MCF 10A (cell line): ENCODE data around the gene RXFP4. TPM values are rescaled to one million over a fixed set of nuclear protein-coding genes. Genes with fewer than 3 reads are reported as not detected.
A peak's percentile ranks its signal among the peaks of the same experiment; 100 is the strongest.

Source experiments
- BruUV-seq: library from RNA; stranded (reverse); fragments of 400-500 nt; replicated peaks from 2 replicates; lab custom pipeline; 2021; lab: Mats Ljungman, UMichigan
- CTCF ChIA-PET: fragments of 300-600 bp; sonication (Branson Sonifier 250); formaldehyde crosslinking; extraction: SDS; loops from one replicate; lab custom pipeline; 2021; ENCODE audit warnings: antibody characterized with exemption, inconsistent platforms; lab: Yijun Ruan, JAX
- POLR2A ChIA-PET: fragments of 300-600, 350-650 bp; sonication (Branson Sonifier 250); formaldehyde crosslinking; extraction: SDS; loops from one replicate; lab custom pipeline; 2020; ENCODE audit warnings: antibody characterized with exemption, inconsistent platforms; lab: Yijun Ruan, JAX
- DNase-seq: peaks from one replicate; pipeline ENCODE4 v3.0.0-alpha.2; 2018; ENCODE audit not compliant: unreplicated experiment
- H3K27ac Mint-ChIP-seq: one replicate; pipeline ENCODE4 v1.8.0; 2022; ENCODE audit warnings: mild to moderate bottlenecking, low read depth, mixed read lengths; ENCODE audit not compliant: unreplicated experiment
- H3K27me3 Mint-ChIP-seq: one replicate; pipeline ENCODE4 v1.8.0; 2022; ENCODE audit warnings: mixed read lengths; ENCODE audit not compliant: insufficient read depth, unreplicated experiment
- H3K36me3 Mint-ChIP-seq: one replicate; pipeline ENCODE4 v1.8.0; 2022; ENCODE audit warnings: mild to moderate bottlenecking, moderate library complexity, mixed read lengths; ENCODE audit not compliant: insufficient read depth, unreplicated experiment
- H3K4me1 Mint-ChIP-seq: one replicate; pipeline ENCODE4 v1.8.0; 2022; ENCODE audit warnings: mixed read lengths; ENCODE audit not compliant: insufficient read depth, unreplicated experiment
- H3K4me3 Mint-ChIP-seq: one replicate; pipeline ENCODE4 v1.8.0; 2022; ENCODE audit warnings: mild to moderate bottlenecking, moderate library complexity, mixed read lengths; ENCODE audit not compliant: unreplicated experiment
- H3K9me3 Mint-ChIP-seq: one replicate; pipeline ENCODE4 v1.8.0; 2022; ENCODE audit warnings: mixed read lengths; ENCODE audit not compliant: unreplicated experiment
- intact Hi-C: fragments of 100-400 bp; cut with micrococcal nuclease; formaldehyde crosslinking; loops from 2 replicates; pipeline ENCODE4 v1.14.1; 2022
- total RNA-seq: library from RNA; stranded (reverse); gene quantifications from 2 replicates; pipeline ENCODE4 v1.2.3, GENCODE V29; 2022
- TF ChIP-seq, protein P1 (sequence below): fragments of 200-600 bp; IDR thresholded peaks from one replicate; pipeline ENCODE4 v1.8.0; 2022; ENCODE audit warnings: antibody characterized with exemption, mild to moderate bottlenecking; ENCODE audit not compliant: unreplicated experiment

RXFP4 gene
- total RNA-seq, 1 experiment from 2014 or later = not detected

DNA sequence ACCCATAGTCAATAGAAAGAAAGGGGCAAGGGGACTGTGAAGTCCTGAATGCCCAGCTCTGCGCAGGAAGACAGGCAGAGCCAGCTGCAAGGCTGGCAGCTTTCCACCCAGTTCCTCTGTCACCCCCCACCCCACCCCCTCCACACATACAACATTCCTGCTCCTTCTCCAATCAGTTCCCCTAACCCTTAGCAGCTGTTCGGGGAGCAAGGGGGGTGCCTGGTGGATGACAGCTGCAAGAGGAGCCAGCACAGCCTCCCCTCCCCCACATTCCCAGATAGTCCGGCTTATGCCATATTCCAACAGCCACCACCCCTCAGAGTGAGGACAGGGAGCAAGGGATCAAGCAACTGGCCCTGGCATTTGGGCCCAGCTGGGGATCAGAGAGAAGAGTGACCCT is 27.2 kb downstream of the RXFP4 start:
- CTCF ChIA-PET = interaction anchor here (0.5 to 1.9 kb wide), 9 partner anchors 9 to 367 kb away, joined by 3 to 8 read pairs (median 4); partner anchors contain the start of gene ARHGEF2
- DNase-seq = no peak
- no TSS peak for BruUV-seq
- peaks cover 78% of the 10 kb centered on the region for H3K36me3 Mint-ChIP-seq
- H3K27me3 Mint-ChIP-seq = no peaks in the 10 kb centered on the region
- intact Hi-C loops = no loop called here
- no peak overlapping the region for H3K27ac Mint-ChIP-seq
- TF ChIP-seq, protein P1, sequence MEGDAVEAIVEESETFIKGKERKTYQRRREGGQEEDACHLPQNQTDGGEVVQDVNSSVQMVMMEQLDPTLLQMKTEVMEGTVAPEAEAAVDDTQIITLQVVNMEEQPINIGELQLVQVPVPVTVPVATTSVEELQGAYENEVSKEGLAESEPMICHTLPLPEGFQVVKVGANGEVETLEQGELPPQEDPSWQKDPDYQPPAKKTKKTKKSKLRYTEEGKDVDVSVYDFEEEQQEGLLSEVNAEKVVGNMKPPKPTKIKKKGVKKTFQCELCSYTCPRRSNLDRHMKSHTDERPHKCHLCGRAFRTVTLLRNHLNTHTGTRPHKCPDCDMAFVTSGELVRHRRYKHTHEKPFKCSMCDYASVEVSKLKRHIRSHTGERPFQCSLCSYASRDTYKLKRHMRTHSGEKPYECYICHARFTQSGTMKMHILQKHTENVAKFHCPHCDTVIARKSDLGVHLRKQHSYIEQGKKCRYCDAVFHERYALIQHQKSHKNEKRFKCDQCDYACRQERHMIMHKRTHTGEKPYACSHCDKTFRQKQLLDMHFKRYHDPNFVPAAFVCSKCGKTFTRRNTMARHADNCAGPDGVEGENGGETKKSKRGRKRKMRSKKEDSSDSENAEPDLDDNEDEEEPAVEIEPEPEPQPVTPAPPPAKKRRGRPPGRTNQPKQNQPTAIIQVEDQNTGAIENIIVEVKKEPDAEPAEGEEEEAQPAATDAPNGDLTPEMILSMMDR = no peak
- no peak overlapping the region for H3K4me3 Mint-ChIP-seq
- H3K4me1 Mint-ChIP-seq = peaks cover 45% of the 10 kb centered on the region
- no peaks in the 10 kb centered on the region for H3K9me3 Mint-ChIP-seq
- POLR2A ChIA-PET = interaction anchor here (0.5 to 11.4 kb wide), 2 partner anchors 10 to 718 kb away, joined by 3 to 259 read pairs; partner anchors contain the start of gene ARHGEF2

DNA sequence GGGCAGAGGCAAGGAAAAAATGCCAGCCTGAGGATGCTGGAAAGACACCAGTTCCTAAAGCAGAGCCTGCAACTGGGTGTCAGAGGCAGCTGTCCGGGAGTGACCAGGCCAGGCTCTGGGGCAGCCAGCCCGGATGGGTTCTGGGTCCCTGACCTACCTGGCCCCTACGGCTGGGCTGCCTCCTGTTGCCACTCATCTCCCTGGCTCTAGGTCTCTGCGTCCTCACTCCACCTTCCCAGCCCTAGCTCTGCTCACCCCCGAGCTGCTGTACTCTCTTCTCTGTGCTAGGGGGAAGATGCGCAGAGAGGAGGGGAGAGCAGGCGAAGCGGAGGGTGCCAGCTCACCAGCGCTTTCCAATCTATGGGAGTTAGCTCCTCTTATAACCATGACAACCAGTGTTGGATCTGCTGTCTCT is 27.9 kb downstream of the RXFP4 start:
- H3K27ac Mint-ChIP-seq = peak overlapping the region; percentile 46
- ChIA-PET CTCF (interaction anchor here (0.5 to 1.2 kb wide), 4 partner anchors 13 to 247 kb away, joined by 3 to 4 read pairs (median 3); no protein-coding TSS in a partner anchor), POLR2A (interaction anchor here (0.8 to 11.4 kb wide), 3 partner anchors 9 to 31 kb away, joined by 3 to 259 read pairs (median 4); partner anchors contain the start of gene ARHGEF2)
- peaks cover 71% of the 10 kb centered on the region for H3K36me3 Mint-ChIP-seq
- H3K4me3 Mint-ChIP-seq = no peak overlapping the region
- H3K9me3 Mint-ChIP-seq = no peaks in the 10 kb centered on the region
- H3K27me3 Mint-ChIP-seq = no peaks in the 10 kb centered on the region
- TF ChIP-seq, protein P1 = no peak
- H3K4me1 Mint-ChIP-seq = peaks cover 46% of the 10 kb centered on the region
- DNase-seq = no peak
- no TSS peak for BruUV-seq
- intact Hi-C loops = no loop called here

- H3K36me3 Mint-ChIP-seq = peaks cover 59% of the 10 kb centered on the region
- ChIA-PET CTCF (interaction anchor here (0.6 to 0.8 kb wide), 2 partner anchors 25 to 35 kb away, joined by 3 read pairs; no protein-coding TSS in a partner anchor), POLR2A (interaction anchor here (0.7 to 1.7 kb wide), 3 partner anchors 9 to 36 kb away, joined by 3 to 6 read pairs (median 4); no protein-coding TSS in a partner anchor)
- peak overlapping the region; percentile 46 for H3K27ac Mint-ChIP-seq
- peak; percentile 75 for DNase-seq
- no peak overlapping the region for H3K4me3 Mint-ChIP-seq
- no peaks in the 10 kb centered on the region for H3K9me3 Mint-ChIP-seq
- TF ChIP-seq, protein P1 = no peak
- H3K27me3 Mint-ChIP-seq = no peaks in the 10 kb centered on the region
- peaks cover 56% of the 10 kb centered on the region for H3K4me1 Mint-ChIP-seq
- intact Hi-C loops = no loop called here
- no TSS peak for BruUV-seq
Observed at GRCh38 chr1:155970531-155971167, 29.2 kb downstream of the RXFP4 start.
